GM18511 (cell line): ENCODE data around the gene B3GAT2.

Experiments used
- ATAC-seq: cut with Tn5 transposase; IDR thresholded peaks from one replicate; pipeline ENCODE4 v1.9.1; 2021; ENCODE audit warnings: mild to moderate bottlenecking, moderate library complexity; ENCODE audit not compliant: unreplicated experiment

The B3GAT2 gene

GRCh38 chr6:70843328-70843918 lies 113.4 kb downstream of the B3GAT2 start:
- ATAC-seq, result no peak

- no peak for ATAC-seq
Observed at GRCh38 chr6:70842541-70842940, 114.3 kb downstream of the B3GAT2 start.

- ATAC-seq, result no peak
Observed at GRCh38 chr6:70841112-70841511, 115.7 kb downstream of the B3GAT2 start.

GRCh38 chr6:70839286-70840266 lies 117.3 kb downstream of the B3GAT2 start:
- no peak for ATAC-seq

- ATAC-seq, result no peak
Observed at GRCh38 chr6:70838907-70839285, 118.0 kb downstream of the B3GAT2 start.

- no peak for ATAC-seq
Observed at GRCh38 chr6:70834520-70834919, 122.3 kb downstream of the B3GAT2 start.

- no peak for ATAC-seq
Observed at GRCh38 chr6:70831427-70831826, 125.4 kb downstream of the B3GAT2 start.

GRCh38 chr6:70823651-70824050 lies 133.2 kb downstream of the B3GAT2 start:
- ATAC-seq, result peak; percentile 77

GRCh38 chr6:70821751-70822150 lies 135.1 kb downstream of the B3GAT2 start:
- no peak for ATAC-seq

GRCh38 chr6:70820778-70821177 lies 136.1 kb downstream of the B3GAT2 start:
- no peak for ATAC-seq

GRCh38 chr6:70819646-70820045 lies 137.2 kb downstream of the B3GAT2 start:
- no peak for ATAC-seq

- ATAC-seq, result no peak
Observed at GRCh38 chr6:70813885-70814284, 143.0 kb downstream of the B3GAT2 start.

- no peak for ATAC-seq
Observed at GRCh38 chr6:70811788-70812187, 145.1 kb downstream of the B3GAT2 start.
